Measurements from ENCODE around the gene TMBIM6. TPM values are rescaled to one million over a fixed set of nuclear protein-coding genes. Genes with fewer than 3 reads are reported as not detected.

TMBIM6 gene, protein sequence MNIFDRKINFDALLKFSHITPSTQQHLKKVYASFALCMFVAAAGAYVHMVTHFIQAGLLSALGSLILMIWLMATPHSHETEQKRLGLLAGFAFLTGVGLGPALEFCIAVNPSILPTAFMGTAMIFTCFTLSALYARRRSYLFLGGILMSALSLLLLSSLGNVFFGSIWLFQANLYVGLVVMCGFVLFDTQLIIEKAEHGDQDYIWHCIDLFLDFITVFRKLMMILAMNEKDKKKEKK
- 323 and 392 TPM in 2 replicates for total RNA-seq

DNA sequence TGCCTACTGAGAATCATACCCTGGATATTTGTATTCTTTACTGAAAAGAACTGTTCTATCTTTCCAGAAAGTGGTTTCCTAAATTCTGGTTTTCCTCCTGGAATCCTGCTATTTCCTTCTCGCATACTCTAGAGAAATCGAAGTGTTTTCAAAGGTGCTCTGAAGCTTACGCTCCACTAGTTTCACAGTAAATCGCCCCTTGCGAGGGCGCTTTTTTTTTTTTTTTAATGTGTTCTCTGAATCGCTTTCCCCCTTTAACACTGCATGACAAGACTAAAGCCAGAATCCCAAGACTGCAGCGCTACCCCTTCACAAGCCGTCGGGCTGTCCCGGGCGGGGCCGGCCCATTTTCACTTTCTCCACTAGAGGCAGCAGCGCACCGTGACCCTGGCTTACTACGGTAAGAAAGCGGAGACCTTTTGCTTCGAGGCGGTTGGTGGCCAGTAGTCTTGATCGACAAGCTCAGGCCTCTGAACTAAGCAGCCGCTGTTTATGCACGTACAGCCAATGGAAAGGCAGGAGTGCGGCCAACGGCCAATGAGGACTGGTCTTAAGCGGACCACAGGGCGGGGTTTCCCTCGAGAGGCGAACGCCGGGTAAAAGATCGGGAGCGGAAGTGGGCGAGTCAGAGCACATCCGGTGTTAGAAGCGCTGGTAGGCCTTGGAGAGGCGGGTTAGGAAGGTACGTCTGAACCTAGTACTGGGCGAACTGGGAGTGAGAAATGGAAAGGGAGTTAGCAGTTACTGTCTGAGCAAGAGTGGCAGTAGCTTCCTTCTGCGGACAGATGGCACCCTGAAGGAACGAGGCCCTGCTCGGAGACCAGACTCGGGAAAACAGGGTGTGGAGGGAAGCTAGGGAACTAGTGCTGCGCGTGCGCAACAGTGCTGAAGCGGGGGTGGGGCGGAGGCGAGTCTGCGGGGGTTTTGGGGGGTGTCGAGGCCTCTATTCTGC is at the start of gene TMBIM6:
Gene TMBIM6 (plus strand): TSS at position 628 of the 952 bp plus-strand sequence. CDS start 10,937 bp downstream, outside the sequence.

DNA sequence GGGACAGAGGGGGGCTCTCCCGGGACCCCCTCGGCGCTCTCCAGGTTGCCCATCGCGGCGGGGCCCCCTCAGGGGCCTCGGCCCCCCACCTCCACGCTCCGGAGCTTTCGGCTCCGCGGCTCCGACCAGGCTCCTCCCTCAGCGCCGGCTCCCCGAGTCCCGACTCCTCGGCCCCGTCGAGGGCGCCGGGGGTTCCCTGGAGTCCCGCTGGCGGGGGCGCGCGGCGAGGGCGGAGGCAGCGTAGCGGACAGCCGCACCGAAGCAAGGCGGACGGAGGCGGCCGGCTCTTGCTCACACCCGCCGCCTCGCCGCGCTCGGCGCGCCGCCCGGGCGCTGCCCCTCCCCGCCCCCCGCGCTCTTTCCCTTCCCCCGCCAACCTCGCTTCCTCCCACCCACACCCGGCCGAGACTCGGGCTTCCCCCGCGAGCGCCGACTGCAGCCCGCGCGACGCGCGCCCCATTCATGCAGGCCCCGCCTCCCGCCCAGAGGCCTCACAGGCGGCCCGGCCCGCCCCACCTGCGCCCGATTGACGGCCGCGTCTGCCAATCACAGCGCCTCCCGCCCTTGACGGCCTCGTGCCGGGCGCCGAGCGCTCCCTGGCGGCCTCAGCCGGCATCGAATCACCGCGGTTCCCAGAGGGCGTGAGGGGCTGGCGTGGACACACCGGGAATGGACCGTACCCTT is 34.1 kb upstream of the TMBIM6 start, which contains the start of gene FMNL3:
Gene FMNL3 (minus strand): TSS at position 278 of the 684 bp plus-strand sequence. CDS start 225 bp downstream, at position 53.

Other genes starting within 250 kb of the TMBIM6 start
- 0.09 TPM in 1 of 2 replicates, not detected in the other for gene KCNH3, start 202.5 kb upstream of the TMBIM6 start, total RNA-seq
- 41.7 and 43.9 TPM in 2 replicates for gene MCRS1, start 173.4 kb upstream of the TMBIM6 start, total RNA-seq
- 0.11 and 0.26 TPM in 2 replicates for gene FAM186B, start 135.9 kb upstream of the TMBIM6 start, total RNA-seq
- 1.2 and 2.2 TPM in 2 replicates for gene PRPF40B, start 118.0 kb upstream of the TMBIM6 start, total RNA-seq
- gene FMNL3, start 34.2 kb upstream of the TMBIM6 start, total RNA-seq, result 62.3 and 78.8 TPM in 2 replicates
- 6.1 and 6.9 TPM in 2 replicates for gene NCKAP5L, start 86.9 kb downstream of the TMBIM6 start, total RNA-seq
- gene BCDIN3D, start 101.5 kb downstream of the TMBIM6 start, total RNA-seq, result 2.2 and 2.7 TPM in 2 replicates
- gene FAIM2, start 162.3 kb downstream of the TMBIM6 start, total RNA-seq, result not detected in 2 replicates
- gene AQP2, start 209.2 kb downstream of the TMBIM6 start, total RNA-seq, result not detected in 2 replicates
- gene AQP5, start 220.3 kb downstream of the TMBIM6 start, total RNA-seq, result not detected in 2 replicates
- gene AQP6, start 231.4 kb downstream of the TMBIM6 start, total RNA-seq, result not detected in 2 replicates